ENCODE measurements around the gene DNAJA4.

DNAJA4 gene

DNA sequence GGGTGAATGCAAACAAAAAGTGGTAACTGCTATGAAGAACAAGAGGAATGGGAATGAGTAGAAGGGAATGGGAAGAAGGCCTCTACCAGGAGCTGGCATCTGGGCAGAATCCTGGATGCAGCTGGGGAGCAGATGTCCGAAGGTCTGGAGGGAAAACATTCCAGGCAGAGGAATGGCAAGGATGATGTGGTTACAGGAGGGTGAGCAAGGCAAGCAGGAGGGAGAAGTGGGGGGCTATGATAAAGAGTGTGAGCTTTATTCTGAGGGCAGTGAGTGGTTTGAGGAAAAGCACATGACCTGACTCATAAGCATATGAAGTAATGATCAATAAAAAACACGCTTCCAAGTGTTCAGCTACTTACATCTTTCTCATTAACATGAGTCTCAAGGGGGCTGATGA lies 18.0 kb downstream of the DNAJA4 start:
- no peak for DNase-seq

DNA sequence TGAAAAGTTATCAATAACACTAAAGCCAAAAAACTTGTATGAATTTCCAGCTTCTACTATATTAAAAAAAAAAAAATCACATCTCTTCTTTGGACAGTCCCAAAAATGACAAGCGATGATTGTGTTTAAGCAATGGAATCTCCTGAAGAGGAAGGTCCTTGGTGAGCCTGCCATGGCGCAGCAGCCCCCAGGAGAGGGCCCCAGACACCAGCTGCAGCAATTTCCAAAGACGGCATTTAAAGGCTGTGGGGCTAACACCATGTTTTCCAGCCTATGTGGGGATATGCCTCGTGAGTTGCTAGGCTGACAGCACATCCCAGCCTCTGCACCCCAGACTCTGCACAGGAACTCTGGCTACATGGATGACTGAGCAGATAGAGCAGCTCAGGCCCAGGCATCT lies 20.4 kb downstream of the DNAJA4 start:
- DNase-seq = no peak

DNA sequence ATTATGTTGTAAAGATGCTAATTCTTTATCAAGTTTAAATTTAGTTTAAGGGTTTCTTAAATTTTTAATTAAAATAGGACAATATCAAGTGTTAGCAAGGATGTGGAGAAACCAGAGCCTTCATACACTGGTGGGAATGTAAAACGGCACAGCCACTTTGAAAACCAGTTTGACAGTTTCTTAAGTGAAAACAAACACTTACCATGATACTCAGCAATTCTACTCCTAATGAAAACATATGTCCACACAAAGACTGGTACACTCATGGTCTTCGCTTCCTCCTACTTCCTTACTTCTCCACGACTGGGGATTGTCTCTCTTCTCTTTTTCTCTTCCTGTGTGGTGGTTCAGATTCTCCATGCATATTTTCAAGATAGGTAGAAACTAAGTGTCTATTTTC lies 25.9 kb downstream of the DNAJA4 start:
- no peak for DNase-seq

DNA sequence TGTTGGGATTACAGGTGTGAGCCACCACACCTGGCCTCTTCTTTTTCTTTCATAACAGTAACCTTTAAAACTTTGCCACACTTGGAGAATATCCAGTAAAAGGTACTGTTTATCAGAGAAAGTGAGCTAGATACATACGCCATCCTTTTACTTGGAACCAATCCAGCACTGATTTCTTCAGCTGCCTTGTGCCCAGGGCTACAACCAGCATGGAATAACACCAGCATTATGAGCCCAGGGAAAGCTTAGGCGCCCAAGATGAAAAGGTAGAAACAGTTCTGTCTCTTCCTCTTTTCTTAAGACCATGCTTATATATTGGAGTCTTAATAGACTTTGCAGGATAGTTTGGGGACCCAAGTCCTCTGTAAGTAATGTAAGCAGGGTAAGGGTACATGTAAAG lies 26.7 kb downstream of the DNAJA4 start:
- DNase-seq = no peak

DNA sequence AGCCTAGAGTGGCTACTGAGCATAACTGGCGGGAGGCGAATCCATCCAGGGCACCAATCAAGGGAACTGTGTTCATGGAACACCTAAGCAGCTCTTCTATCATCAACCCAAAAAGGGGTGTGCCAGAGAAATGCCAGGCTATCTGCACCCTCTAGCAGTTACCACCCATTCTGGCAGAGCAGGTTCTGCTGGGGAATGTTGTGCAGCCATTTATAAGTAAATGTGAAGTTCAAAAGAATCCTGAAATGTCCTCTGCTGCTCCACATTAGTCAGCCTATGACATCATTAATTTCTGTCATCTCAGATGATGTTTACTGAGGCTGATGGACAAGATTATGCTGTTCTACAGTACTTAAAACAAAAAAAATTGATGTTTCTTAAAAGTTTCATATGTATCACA lies 27.3 kb downstream of the DNAJA4 start:
- no peak for DNase-seq

DNA sequence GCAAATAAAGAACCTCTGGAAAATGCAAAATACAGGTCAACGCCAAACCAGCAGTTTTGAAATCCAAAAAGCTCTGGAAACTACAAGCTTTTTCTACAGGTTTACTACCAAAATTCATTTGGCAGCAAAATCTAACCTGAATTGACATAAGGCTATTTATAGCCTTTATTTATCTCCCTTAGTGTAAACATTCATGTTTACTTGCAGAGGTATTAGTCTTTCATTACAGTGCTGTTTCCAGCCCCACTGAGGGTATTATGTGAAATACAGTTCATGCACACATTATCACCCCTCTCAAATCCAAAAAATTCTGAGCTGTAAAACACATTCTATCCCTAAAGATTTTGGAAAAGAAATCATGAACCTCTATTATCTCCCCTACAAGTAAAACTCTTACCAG lies 27.9 kb downstream of the DNAJA4 start:
- no peak for DNase-seq

DNA sequence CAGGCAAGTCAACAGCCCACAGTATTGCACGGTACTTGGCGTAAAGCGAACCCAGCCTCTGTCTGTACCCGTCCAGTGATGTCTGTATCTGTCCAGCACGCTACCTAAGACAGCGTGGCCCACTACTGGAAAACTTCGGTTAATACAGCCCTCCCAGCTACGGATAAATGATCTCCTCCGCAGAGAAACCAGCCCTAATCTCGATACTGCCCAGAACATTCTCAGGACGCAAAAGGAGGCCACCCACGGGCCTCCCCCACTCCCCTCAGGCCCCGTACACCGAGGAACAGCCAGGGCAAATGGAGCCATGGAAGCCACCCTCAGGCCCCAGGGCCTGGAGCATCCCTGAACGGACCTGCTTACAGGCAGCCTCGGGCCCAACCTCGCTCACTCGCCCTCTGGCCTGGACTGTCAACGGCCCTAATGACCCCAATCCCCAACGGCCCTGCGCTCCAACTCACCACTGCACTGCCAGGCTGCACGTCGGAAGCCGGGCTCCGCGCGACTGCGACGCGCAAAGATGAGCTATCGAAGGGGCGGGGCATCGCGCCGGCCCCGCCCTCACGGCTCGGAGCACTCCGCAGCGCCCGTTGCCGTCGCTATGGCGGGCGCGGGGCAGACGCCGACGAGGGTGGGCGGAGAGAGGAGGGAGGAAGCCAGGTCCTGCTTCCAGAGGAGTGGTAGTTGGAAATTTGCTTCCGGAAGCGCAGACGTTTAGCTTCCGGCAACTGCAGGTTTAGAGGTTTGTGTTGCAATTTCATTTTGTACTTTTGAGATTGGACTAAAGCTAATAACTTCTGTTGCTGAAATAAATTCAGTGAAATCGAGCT lies 35.0 kb downstream of the DNAJA4 start, which contains the start of gene SKIC8:
Gene SKIC8, minus strand, starts transcription at position 509 of the 830 bp plus-strand sequence. CDS start 3,923 bp downstream, outside the sequence.
- DNase-seq = peak; percentile 96 to 97 (median 97)

DNA sequence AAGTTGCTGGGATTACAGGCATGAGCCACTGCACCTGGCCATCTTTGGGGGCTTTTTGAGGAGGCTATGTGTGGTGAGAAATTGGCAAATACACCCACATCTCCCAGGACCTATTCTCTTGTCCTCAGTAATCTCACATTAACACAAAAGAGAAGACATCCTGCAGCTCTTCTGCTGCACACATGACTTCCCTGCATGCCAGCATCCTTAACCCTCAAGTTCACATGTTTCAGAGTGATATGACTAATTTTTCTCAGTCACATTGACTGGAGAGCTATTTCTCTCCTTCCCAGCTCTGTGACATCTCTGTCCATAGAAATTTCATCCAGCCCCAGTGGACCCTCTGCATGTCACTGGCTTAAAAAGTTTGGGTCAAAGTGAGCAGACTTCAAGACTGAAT lies 37.0 kb downstream of the DNAJA4 start:
- DNase-seq = peak in 2 of 3 donors; percentile 21 to 35

DNA sequence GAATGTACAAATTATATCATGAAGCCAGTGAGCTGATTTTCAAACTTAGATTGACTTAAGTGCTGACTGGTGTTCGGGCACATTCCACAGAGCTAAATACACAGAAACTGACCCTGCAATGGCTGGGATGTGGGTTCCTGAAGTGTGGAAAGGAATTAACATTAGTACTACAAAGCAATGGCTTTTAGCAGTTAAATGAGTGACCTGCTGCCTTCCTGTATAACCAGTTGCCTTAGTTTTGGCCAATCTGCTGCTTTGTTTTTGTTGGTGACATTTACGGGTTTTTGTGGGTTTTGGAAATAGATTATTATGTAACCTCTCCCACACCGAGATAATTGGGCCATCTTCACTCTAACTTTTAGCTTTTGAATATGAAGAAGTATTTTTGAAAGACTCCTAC lies 37.5 kb downstream of the DNAJA4 start:
- DNase-seq = peak; percentile 31 to 63 (median 59)

DNA sequence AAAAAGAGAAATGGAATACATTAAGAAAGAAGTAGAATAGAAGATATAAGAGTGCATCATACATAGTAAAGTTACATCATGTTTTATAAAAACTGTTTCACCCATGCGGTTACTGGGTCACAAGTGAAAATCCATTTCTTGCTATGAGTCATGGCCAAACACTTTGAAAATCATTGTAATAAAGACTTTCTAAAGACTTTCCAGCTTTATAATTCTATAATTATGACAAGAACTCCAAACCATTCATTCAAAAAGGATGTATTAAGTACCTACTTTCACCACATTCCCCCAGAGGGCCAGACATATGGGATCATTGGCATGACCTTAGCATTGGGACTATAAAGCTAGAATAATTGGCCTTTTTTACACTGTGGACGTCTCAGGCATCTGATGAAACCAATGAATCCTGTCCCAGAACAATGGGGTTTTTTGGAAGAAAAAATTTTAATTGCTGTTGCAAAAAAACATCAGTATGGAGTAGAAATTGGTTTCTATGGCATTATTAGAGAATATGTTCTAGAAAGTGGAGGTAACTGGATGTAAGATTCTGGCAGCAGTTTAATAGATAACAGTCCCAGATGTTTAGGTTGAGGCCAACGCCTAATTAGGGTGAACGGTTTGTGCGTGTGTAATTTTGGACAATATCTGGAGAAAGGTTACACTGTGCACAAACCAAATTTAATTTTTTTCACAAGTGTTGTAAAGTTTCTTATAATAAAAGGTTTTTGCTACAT lies 38.4 kb downstream of the DNAJA4 start:
- DNase-seq = peak; percentile 42 to 79 (median 76)

DNA sequence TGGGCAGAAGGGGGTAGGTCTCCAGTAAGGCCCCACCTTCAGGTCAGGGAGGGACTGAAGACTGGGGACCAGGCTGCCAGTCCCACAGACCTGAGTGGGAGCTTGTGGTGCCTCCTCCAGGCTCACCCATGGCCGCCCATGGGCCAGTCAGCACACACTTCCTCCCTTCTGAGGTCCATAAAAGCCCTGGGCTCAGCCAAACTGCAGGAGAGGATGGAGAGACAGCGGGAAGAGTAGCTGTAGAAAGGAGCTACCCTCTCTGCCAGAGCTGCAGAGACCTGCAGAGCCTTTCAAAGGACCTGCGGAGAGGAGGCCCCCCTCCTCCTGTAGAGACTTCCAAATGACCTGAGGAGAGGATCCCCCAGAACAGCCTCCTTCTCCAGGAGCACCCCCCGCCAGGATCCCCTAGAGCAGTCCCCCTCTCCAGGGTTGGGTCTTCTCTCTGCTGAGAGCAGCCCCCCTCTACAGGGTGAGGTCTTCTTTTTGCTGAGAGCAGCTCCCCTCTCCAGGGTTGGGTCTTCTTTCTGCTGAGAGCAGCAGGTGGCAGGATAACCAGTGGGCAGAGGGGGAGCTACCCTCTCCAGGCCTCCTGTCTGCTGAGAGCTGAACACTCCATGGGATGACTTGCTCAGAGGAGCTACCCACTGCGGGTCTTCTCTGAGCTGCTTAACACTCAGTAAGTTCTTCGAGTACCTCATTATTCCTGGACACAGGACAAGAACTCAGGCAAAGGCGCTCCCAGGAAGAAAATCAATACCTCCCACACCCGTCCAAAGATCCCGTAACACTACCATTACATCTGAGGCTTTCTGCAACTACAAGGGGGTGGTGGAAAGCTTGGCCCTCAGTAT lies 40.1 kb downstream of the DNAJA4 start:
- no peak for DNase-seq

DNA sequence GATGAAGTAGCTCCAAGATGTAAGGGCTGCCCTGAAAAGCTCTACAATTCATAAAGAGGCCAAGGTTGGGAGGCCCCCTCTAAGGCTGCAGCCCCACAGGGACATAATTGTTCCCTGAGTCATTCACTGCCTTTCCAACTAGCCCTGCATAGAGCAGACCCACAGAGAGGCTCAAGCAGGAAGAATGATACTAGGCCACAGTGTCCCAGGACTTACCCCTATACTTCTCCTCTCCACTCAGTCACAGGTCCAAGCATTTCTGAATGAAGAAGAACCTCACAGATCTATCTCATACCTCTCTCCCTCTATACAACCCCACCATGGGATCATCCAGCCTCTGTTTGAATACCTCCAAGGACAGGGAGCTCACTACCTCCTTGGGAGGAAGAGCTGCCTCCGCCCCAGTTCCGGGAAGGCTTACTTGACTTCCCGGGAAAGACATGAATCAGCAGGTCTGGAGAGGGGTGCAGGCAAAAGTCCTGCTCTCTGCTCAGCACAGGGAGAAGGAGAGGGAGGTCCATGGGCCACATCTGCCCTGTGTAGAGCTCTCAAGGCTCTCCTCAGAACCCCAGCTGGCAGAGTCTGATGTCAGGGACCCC lies 41.9 kb downstream of the DNAJA4 start:
- no peak for DNase-seq

DNA sequence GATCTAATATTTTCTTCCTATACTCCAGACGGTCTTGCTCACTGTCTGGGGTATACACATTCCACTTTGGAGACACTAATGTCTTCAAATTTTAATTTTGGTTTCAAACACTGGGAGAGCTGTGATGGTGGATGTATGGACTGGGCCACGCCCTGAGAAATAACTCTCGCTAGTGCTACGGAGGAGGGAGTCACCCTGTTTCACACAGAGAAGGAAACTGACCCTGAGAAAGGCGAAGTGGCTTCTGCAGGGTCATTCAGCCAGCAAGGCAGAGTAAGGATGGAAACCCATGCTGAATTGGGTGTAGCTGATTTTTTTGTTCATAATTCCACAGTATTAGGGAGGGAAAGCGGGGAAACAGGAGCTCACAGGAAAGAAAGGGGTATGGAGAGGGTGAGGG lies 43.6 kb downstream of the DNAJA4 start:
- DNase-seq = peak; percentile 27 to 46 (median 38)

DNA sequence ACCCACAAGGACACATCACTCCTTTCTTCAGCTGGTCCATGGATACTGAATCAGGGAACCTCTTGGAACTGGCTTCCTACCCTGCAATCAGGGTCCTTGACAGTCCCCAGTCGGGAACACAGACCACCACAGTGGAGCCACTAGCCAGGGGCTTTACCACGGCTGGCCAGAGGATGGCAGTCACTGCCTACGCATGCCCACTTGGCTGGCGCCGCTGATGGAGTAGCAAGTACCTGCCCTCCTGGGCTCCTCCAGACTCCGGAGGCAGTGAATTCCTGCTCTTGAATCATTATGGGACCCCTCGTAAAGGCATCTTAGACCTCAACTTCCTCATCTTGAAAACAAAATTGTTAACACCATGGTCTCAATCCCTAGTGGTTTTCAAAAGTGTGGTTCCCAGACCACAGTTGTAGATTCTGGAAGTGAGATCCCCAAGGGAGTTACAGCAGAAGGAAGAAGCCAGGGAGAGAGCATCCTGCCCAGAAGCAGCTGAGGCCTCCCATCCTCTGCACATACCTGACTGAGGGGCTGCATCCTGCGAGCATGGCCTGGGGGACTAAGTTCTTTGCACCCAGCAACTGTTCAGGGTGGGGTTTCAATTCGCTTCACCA lies 44.2 kb downstream of the DNAJA4 start:
- peak; percentile 73 to 83 (median 74) for DNase-seq

DNA sequence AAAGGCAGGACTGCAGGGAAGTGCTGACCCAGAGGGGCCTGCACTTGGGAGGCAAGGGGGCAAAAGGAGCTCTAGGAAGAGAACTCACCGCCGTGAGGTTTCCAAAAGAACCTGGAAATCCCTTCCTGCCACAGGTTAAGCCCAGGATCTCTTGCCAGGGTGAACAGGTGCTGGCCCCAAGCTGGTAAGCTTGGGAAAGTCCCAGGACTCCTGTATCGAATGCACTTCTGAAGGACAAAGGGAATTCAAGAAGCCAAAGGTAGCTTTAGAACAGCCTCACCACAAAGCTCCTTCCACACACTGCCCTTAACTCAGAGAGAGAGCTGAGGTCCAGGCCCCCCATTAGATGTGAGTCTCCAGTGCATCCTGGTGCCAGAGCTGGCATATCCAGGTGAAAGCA lies 46.9 kb downstream of the DNAJA4 start:
- DNase-seq = no peak

DNA sequence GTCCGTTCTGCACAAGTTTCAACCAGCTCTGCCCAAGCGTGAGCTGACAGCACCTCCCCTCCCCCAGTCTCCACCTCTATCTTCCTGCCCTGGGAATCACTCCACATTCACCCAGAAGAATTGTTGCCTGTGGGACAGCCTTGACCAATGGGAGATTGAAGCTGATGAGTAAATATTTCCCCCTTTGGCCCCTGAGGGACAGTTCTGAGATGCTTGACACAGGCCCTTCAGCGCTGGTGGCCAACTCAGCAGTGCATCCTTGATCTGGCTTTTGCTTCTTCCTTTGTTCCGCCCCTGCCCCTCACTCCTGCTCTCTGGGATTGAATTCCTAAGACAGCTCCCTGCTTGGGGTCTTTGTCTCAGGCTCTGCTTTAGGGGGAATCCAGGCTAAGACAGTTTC lies 48.2 kb downstream of the DNAJA4 start:
- no peak for DNase-seq

DNA sequence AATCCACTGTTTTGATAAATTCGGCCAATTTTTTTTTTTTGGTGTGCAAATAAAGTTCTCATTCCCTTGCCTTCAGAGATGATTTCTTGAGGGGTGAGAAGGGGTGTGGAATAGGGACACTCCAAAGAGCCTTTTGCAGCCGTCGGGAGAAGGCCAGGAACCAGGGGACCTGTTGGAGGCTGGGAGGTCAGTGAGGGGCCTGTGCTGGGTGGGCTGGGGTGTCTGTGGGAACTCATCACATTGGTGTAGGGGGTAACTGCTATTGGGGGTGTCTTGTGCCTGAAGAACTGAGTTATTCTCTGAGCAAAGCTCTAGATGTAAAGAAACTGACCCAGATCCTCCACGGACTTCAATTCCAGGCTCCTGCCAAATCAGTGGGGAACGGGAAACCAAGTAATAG lies 48.6 kb downstream of the DNAJA4 start:
- DNase-seq = no peak

DNA sequence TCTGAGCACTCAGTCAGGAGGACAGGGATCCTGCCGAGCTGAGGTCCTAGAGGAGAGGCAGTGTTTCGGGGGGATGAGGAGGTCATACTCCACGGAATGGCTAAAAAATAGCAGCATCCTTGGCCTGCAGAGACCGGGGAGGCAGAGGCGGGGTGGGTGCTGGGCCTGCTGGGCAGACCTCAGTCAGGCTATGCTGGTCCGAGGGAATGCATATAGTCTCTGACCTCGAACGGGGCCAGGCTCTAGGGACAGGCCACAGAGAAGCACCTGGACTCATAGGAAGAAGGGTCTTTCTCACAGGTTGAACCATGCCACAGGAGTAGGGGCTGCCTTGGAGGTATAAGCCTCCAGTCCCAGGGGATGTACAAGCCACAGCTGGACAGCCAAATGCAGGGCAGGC lies 49.0 kb downstream of the DNAJA4 start:
- DNase-seq = no peak

DNA sequence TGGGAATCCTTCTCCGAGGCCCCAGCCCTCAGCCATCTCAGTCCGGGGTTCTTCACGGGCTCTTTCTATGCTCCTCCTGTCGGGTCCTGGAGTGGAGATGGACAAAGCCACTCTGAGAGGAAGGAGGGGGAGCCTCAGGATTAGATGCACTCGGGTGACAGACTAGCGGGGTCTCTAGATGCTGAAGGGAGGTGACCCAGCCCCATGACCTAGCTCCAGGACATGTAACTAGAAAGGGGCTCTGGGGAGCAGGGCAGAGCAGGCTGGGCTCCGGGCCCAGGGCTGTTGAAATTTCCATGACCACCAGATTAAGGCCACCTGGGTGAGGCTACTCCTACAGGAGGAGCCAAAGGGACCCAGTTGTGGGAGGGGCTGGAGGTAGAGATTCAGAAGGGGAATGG lies 49.8 kb downstream of the DNAJA4 start:
- no peak for DNase-seq

DNA sequence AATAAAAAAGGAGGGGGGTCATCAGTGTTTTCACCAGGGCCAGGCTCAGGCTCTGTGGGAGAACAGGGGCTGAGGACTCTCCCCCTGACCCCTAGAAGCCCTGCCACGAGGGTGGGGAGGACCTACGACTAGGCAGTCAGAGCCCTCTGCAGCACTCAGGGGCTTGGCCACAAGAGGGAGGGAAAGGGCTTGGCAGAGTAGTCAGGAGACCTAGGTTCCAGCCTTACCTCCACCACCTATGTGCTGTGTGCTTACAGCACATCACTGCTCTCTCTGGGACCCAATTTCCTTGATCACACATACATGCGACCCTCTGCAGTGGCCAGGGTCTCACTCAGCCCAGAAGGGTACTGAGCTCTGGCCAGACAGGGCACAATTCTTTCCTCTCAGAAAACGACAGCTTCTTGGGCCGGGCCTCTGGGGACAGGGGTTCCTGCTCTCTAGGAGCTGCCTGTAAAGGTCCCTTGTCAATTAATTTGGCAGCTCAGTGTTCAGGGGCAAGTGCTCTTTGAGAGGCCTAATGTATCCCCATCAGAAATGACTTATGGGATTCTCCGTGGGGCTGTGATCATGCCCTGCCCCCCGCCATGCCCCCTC lies 51.4 kb downstream of the DNAJA4 start:
- DNase-seq = no peak

DNA sequence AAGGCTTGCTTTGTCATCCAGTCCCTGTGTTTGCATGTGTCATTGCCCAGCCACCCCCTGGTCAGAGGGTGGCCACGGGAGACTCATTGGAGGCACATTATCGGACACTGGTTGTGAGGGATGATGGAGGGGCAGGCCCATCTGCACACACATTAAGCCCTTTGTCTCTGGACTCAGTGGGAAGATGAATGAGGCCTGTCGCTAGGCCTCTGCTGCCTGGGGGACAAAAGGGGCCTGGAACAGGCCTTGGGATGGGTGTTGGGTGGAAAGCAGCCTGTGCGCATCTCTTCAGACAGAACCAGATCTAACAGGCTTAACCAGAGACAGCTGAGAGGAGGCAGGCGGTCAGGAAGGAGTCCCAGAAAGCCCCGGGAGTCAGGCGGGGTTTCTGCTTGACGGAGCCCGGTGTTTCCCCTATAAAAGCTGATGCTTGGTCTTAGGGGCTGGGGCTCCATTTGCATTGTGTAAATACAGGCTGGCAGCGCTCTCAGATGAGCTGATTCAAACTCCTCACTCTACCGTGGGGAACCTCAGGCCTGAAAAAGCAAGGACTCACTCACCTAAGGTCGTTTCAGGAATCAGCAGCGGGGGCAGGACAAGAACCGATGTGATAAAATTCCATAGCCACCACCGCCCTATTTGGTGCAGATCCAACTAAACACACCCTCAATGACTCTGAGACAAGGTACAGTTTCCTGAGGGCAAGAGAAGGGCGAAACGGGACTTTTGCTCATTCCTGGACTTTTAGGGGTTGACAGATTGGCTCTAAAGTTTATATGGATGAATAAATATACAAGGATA lies 52.1 kb downstream of the DNAJA4 start:
- no peak for DNase-seq

All from suppressor macrophage treated with lipopolysaccharide for 1 hour (primary cell).